ENCODE measurements around the gene INHBC.
"Not testable (repeated sequence)": the region's sequence is repeated elsewhere in the genome, so short reads cannot be mapped to it uniquely, and the experiment has no call there.

The INHBC gene

GRCh38 chr12:57439762-57440266 lies 5.2 kb downstream of the INHBC start:
- TF ChIP-seq CTCF (IDR thresholded peaks at IDR 0.05) (no peak), ZFX (IDR thresholded peaks at IDR 0.05; ENCODE audit: borderline replicate concordance) (no peak)
- no peak overlapping the region for H3K27ac ChIP-seq

GRCh38 chr12:57441393-57441792 lies 6.8 kb downstream of the INHBC start:
- not testable (repeated sequence) for H3K27ac ChIP-seq

- no peak overlapping the region for H3K27ac ChIP-seq
- no peak for TF ChIP-seq ZFX (IDR thresholded peaks at IDR 0.05; ENCODE audit: borderline replicate concordance)
- TF ChIP-seq CTCF (IDR thresholded peaks at IDR 0.05) = no peak
Observed at GRCh38 chr12:57441846-57442427, 7.4 kb downstream of the INHBC start.

- H3K27ac ChIP-seq = not testable (repeated sequence)
Observed at GRCh38 chr12:57444337-57444736, 9.8 kb downstream of the INHBC start.

- H3K27ac ChIP-seq = no peak overlapping the region
- TF ChIP-seq CTCF (IDR thresholded peaks at IDR 0.05) (no peak), ZFX (IDR thresholded peaks at IDR 0.05; ENCODE audit: borderline replicate concordance) (no peak)
Observed at GRCh38 chr12:57444744-57445143, 10.2 kb downstream of the INHBC start.

GRCh38 chr12:57446292-57446960 lies 11.8 kb downstream of the INHBC start:
- TF ChIP-seq ZFX (IDR thresholded peaks at IDR 0.05; ENCODE audit: borderline replicate concordance) = no peak
- no peak for TF ChIP-seq CTCF (IDR thresholded peaks at IDR 0.05)
- H3K27ac ChIP-seq = no peak overlapping the region

- TF ChIP-seq ZFX (IDR thresholded peaks at IDR 0.05; ENCODE audit: borderline replicate concordance) (no peak), CTCF (IDR thresholded peaks at IDR 0.05) (no peak)
Observed at GRCh38 chr12:57448669-57449068, 14.1 kb downstream of the INHBC start.

GRCh38 chr12:57449375-57449774 lies 14.8 kb downstream of the INHBC start:
- no peak for TF ChIP-seq ZFX (IDR thresholded peaks at IDR 0.05; ENCODE audit: borderline replicate concordance)
- TF ChIP-seq CTCF (IDR thresholded peaks at IDR 0.05) = no peak
- no peak overlapping the region for H3K27ac ChIP-seq

More at GRCh38 chr12:57448669-57449068, 14.1 kb downstream of the INHBC start:
- no peak overlapping the region for H3K27ac ChIP-seq

All from 22Rv1 (cell line).